ENCODE results near the gene SEZ6. TPM values are rescaled to one million over a fixed set of nuclear protein-coding genes. Genes with fewer than 3 reads are reported as not detected.

The SEZ6 gene
- total RNA-seq, 3 donors from 2014 or later (not counting 1 experiment from before 2014, with no cell fraction given) = 0.33 to 1.4 (median 0.97) TPM

- H3K9me3 ChIP-seq (ENCODE audit: control insufficient read depth, insufficient read depth, low read length) = no peaks in the 10 kb centered on the region
- Mint-ChIP-seq H3K36me3 (no peaks in the 10 kb centered on the region), H3K27ac (no peak overlapping the region), H3K4me3 (peak overlapping the region; percentile 28), H3K27me3 (ENCODE audit: low read depth in 2 of 2) (no peaks in the 10 kb centered on the region), H3K4me1 (peaks cover 60 to 63% of the 10 kb centered on the region in 2 donors), H3K9me3 (no peaks in the 10 kb centered on the region)
- no peak overlapping the region for H3K27ac ChIP-seq (ENCODE audit: low read length)
- intact Hi-C loops (cut with micrococcal nuclease) = no loop called here
- ATAC-seq = no peak
- WGBS (ENCODE audit: insufficient coverage) = 76% methylated on average over 8 of the region's 8 CpGs
- no peak overlapping the region for H3K4me3 ChIP-seq (ENCODE audit: low read length)
- no peaks in the 10 kb centered on the region for H3K27me3 ChIP-seq (ENCODE audit: control insufficient read depth, insufficient read depth, low read length)
- no peak for DNase-seq
- TF ChIP-seq, protein P1, sequence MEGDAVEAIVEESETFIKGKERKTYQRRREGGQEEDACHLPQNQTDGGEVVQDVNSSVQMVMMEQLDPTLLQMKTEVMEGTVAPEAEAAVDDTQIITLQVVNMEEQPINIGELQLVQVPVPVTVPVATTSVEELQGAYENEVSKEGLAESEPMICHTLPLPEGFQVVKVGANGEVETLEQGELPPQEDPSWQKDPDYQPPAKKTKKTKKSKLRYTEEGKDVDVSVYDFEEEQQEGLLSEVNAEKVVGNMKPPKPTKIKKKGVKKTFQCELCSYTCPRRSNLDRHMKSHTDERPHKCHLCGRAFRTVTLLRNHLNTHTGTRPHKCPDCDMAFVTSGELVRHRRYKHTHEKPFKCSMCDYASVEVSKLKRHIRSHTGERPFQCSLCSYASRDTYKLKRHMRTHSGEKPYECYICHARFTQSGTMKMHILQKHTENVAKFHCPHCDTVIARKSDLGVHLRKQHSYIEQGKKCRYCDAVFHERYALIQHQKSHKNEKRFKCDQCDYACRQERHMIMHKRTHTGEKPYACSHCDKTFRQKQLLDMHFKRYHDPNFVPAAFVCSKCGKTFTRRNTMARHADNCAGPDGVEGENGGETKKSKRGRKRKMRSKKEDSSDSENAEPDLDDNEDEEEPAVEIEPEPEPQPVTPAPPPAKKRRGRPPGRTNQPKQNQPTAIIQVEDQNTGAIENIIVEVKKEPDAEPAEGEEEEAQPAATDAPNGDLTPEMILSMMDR (IDR thresholded peaks at IDR 0.05) = no peak
- H3K4me1 ChIP-seq (ENCODE audit: control insufficient read depth, insufficient read depth, low read length) = peaks cover 32% of the 10 kb centered on the region
- peaks cover 13% of the 10 kb centered on the region for H3K36me3 ChIP-seq (ENCODE audit: control insufficient read depth, insufficient read depth, low read length)
Observed at GRCh38 chr17:28944862-28945741, 60.7 kb downstream of the SEZ6 start.

GRCh38 chr17:28944343-28944742, 61.5 kb downstream of the SEZ6 start:
- no peaks in the 10 kb centered on the region for H3K27me3 Mint-ChIP-seq (ENCODE audit: low read depth in 2 of 2)
- TF ChIP-seq, protein P1 (IDR thresholded peaks at IDR 0.05) = no peak

GRCh38 chr17:28942925-28943324, 62.9 kb downstream of the SEZ6 start:
- Mint-ChIP-seq H3K27me3 (ENCODE audit: low read depth in 2 of 2) (no peaks in the 10 kb centered on the region), H3K27ac (peak overlapping the region in 1 of 2 donors; percentile 5), H3K36me3 (no peaks in the 10 kb centered on the region), H3K4me3 (no peak overlapping the region), H3K4me1 (peaks cover 63 to 64% of the 10 kb centered on the region in 2 donors), H3K9me3 (no peaks in the 10 kb centered on the region)
- DNase-seq (no peak), ATAC-seq (no peak)
- peaks cover 16% of the 10 kb centered on the region for H3K36me3 ChIP-seq (ENCODE audit: control insufficient read depth, insufficient read depth, low read length)
- no peak overlapping the region for H3K27ac ChIP-seq (ENCODE audit: low read length)
- intact Hi-C loops (cut with micrococcal nuclease) = no loop called here
- no peaks in the 10 kb centered on the region for H3K9me3 ChIP-seq (ENCODE audit: control insufficient read depth, insufficient read depth, low read length)
- WGBS (ENCODE audit: insufficient coverage) = 96% methylated on average over 2 of the region's 2 CpGs
- peaks cover 29% of the 10 kb centered on the region for H3K4me1 ChIP-seq (ENCODE audit: control insufficient read depth, insufficient read depth, low read length)
- TF ChIP-seq, protein P1 (IDR thresholded peaks at IDR 0.05) = no peak
- no peaks in the 10 kb centered on the region for H3K27me3 ChIP-seq (ENCODE audit: control insufficient read depth, insufficient read depth, low read length)
- H3K4me3 ChIP-seq (ENCODE audit: low read length) = no peak overlapping the region

More at GRCh38 chr17:28944343-28944742, 61.5 kb downstream of the SEZ6 start:
- DNase-seq = no peak
- Histone ChIP-seq H3K27me3 (ENCODE audit: control insufficient read depth, insufficient read depth, low read length) (no peaks in the 10 kb centered on the region), H3K4me1 (ENCODE audit: control insufficient read depth, insufficient read depth, low read length) (peaks cover 35% of the 10 kb centered on the region), H3K27ac (ENCODE audit: low read length) (no peak overlapping the region), H3K36me3 (ENCODE audit: control insufficient read depth, insufficient read depth, low read length) (peaks cover 13% of the 10 kb centered on the region), H3K4me3 (ENCODE audit: low read length) (no peak overlapping the region), H3K9me3 (ENCODE audit: control insufficient read depth, insufficient read depth, low read length) (no peaks in the 10 kb centered on the region)
- intact Hi-C loops (cut with micrococcal nuclease) = no loop called here
- peaks cover 66 to 68% of the 10 kb centered on the region in 2 donors for H3K4me1 Mint-ChIP-seq
- no peaks in the 10 kb centered on the region for H3K9me3 Mint-ChIP-seq
- 93% methylated on average over 3 of the region's 4 CpGs for WGBS (ENCODE audit: insufficient coverage)
- no peak for ATAC-seq
- H3K4me3 Mint-ChIP-seq = peak overlapping the region; percentile 1
- peak overlapping the region in 1 of 2 donors; percentile 63 for H3K27ac Mint-ChIP-seq
- H3K36me3 Mint-ChIP-seq = no peaks in the 10 kb centered on the region
